ENCODE measurements around the gene CBX1. TPM values are rescaled to one million over a fixed set of nuclear protein-coding genes. Genes with fewer than 3 reads are reported as not detected.

CBX1 gene
- total RNA-seq, 1 donor from 2014 or later = 55.2 TPM

- intact Hi-C loops (cut with micrococcal nuclease) = no loop called here
Measured at GRCh38 chr17:48123776-48124388, 22.6 kb upstream of the CBX1 start.

DNA sequence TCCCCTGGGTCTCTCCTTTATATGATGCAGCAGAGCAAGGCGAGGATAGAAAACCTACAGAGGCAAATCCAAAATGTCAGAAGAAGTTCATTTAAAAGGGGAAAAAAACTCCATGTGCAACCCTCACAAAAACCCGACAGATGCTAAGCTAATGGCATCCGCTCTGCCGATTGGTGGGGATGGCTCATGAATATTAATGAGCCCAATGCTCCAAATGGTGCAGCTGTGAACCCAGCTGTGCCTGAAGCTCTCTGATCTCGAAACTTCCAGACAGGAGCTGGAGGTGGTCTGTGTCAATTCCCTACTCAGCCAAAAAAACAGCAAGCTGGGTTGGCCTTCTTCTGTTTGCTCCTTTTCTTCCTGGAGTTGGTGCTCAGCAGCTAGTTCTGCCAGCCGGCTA is 21.8 kb upstream of the CBX1 start:
- intact Hi-C loops (cut with micrococcal nuclease) = no loop called here

- intact Hi-C loops (cut with micrococcal nuclease) = no loop called here
Measured at GRCh38 chr17:48122665-48123045, 21.4 kb upstream of the CBX1 start.

DNA sequence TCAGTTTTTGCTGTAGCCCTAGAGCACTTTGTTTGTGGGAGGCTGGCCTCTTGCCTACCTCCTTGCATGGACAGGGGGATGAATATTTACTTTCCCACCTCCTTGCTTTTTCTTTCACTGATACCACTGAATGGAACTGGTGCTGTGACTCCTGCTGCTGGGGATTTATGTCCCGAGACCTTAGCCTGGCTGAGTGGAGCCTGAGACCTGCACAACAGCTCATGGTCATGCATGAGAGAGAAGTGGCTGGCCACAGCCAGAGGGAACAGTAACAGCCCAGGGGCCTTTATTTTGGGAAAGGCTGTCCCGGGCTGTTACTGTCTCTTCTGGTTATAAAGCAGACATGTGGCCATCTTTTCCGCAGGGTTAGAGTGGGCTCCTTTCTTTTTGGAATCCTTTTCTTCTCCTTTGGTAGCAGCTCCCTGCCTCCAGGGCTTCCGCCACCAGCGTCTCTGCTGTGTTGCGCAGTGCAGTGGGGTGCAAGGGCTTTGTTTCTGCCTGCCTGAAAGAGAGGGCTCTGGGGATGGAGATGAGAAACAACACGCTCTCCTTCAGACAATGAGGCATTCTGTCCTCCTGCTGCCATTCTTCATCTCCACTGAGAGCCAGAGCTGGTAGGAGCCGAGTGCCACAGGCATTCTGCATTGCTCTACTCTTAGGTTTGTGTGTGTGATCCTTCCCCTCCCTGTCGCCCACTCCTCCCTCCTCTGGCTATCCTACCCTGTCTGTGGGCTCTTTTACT is 20.8 kb upstream of the CBX1 start:
- intact Hi-C loops (cut with micrococcal nuclease) = no loop called here

GRCh38 chr17:48113201-48113676 is 12.0 kb upstream of the CBX1 start:
- intact Hi-C loops (cut with micrococcal nuclease) = loop anchor here (1.0 kb wide), 2 partner anchors 18 to 65 kb away; partner anchors contain the start of gene NFE2L1

GRCh38 chr17:48111937-48112241 is 10.6 kb upstream of the CBX1 start:
- intact Hi-C loops (cut with micrococcal nuclease) = no loop called here

- intact Hi-C loops (cut with micrococcal nuclease) = loop anchor here (1.0 kb wide), 1 partner anchor 9 kb away; the partner anchor contains the start of gene CBX1
Measured at GRCh38 chr17:48110761-48111160, 9.5 kb upstream of the CBX1 start.

DNA sequence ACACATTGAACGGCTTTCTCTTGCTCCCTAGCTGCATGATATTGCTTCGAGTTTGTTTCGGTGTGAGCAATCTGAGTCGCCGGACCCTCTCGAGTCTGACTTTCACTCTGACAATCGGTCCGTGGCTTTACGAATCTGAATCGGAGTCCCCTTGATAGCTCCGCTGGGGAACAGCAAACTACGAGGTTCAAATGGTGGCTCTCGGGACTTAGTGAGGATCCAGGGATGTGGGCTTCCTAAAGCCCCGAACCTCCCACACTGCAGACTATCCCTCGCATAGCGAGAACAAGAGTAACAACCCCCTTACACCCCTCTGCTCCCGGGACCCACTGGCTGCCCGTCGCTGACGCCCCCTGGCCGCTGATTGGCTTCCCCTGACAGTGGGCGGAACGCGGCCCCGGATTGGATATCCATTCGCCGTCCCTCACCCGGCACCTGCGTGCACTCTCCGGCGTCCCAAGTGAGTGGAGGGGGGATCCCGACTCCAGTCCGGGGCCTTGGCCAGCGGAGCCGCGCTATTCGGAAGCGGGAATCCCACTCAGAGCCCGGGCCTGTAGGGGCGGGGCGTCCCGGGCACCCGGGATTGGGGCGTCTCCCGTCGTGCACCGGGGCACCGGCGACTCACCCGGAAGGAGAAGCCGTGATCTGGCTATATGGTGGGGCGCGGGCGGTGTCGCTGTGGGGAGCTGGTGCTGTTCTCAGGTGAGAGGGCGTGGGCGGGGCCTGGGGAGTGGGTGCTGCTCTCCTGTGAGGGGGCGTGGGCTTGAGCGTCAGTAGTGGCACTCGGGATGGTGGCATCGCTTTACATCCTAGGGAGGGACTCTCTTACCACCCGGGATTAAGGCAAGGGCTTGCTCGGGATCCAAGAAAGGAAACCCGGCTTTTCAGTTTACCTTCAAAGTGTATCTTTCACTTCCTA is 6.1 kb upstream of the CBX1 start, which contains the start of gene SNX11:
Gene SNX11, plus strand, starts transcription at position 630 of the 919 bp plus-strand sequence. CDS start 4,278 bp downstream, outside the sequence.
- intact Hi-C loops (cut with micrococcal nuclease) = loop anchor here (1.0 to 10.0 kb wide), 11 partner anchors 59 to 1087 kb away; partner anchors contain the start of genes ATP5MC1, CALCOCO2, HOXB7 and HOXB8

GRCh38 chr17:48106802-48107136 is 5.5 kb upstream of the CBX1 start:
- intact Hi-C loops (cut with micrococcal nuclease) = loop anchor here (1.0 to 10.0 kb wide), 11 partner anchors 58 to 1088 kb away; partner anchors contain the start of genes ATP5MC1, CALCOCO2, HOXB7 and HOXB8

- intact Hi-C loops (cut with micrococcal nuclease) = loop anchor here (10.0 kb wide), 6 partner anchors 450 to 1090 kb away; partner anchors contain the start of genes ATP5MC1, CALCOCO2, HOXB7 and HOXB8
Measured at GRCh38 chr17:48104440-48104839, 3.2 kb upstream of the CBX1 start.

- intact Hi-C loops (cut with micrococcal nuclease) = loop anchor here (10.0 kb wide), 6 partner anchors 448 to 1092 kb away; partner anchors contain the start of genes ATP5MC1, CALCOCO2, HOXB7 and HOXB8
Measured at GRCh38 chr17:48102798-48103715, 1.8 kb upstream of the CBX1 start.

DNA sequence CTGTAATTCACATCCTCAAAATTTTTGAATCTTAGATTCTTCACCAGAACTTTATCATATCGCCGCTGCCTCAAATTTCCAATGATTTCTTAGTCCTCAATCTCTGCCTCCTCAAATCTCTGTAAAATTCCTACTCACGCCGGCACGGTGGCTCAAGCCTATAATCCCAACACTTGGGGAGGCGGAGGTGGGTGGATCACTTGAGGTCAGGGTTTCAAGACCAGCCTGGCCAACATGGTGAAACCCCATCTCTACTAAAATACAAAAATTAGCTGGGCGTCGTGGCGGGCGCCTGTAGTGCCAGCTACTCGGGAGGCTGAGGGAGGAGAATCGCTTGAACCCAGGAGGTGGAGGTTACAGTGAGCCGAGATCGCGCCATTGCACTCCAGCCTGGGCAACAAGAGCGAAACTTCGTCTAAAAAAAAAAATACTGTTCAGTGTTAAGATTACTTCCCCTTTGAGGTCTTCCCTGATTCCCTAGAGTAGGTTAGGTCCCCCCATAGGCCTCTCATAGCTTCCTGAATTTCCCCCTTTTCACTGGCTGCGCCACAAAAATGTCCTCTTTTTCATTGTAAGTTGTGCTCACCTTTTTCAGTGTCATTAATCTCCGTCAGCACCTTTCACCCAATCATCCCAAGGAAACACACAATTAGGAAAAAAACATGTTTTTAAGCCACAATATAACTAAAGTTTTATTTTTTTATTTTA is 919 bp upstream of the CBX1 start:
- intact Hi-C loops (cut with micrococcal nuclease) = loop anchor here (10.0 kb wide), 6 partner anchors 447 to 1093 kb away; partner anchors contain the start of genes ATP5MC1, CALCOCO2, HOXB7 and HOXB8

GRCh38 chr17:48100591-48101011 is 677 bp downstream of the CBX1 start:
- intact Hi-C loops (cut with micrococcal nuclease) = loop anchor here (1.0 to 10.0 kb wide), 12 partner anchors 10 to 1094 kb away; partner anchors contain the start of genes ATP5MC1, CALCOCO2, CDK5RAP3 and HOXB7

DNA sequence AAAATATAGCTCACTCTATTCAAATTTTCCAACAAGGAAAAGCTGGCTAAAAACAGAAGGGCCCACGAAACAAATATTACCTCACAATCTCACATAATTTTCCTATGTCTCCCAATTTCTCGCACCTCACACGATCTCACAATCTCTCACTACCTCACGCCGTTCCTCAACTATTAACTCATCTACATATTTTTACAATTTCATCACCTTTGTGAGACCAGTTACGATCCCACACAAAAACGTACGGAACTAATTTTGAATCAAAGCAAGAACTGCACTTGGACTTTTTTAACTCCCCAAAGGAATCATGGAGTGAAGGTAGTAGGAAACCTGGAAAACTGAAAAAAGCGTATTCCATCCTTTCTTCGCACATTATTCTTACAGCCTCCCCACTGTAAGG is 1.1 kb downstream of the CBX1 start:
- intact Hi-C loops (cut with micrococcal nuclease) = loop anchor here (2.0 to 10.0 kb wide), 9 partner anchors 19 to 1095 kb away; partner anchors contain the start of genes ATP5MC1, CALCOCO2, CDK5RAP3 and HOXB7

DNA sequence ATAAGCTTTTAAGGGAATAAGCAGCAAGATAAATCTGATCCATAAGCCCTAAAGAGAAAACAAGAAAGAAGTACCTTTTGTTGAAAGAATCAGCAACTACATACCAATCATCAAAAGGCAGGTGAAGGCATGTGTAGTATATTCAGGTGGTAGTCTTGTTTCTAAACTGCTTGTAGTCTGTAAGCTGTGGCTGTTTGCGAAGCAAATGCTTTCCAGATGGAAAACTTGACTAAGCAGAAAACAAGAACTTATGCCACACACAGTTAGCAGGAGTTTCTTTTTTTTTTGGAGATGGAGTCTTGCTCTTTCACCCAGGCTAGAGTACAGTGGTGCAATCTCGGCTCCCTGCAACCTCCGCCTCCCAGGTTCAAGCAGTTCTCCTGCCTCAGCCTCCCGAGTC is 5.7 kb downstream of the CBX1 start:
- intact Hi-C loops (cut with micrococcal nuclease) = no loop called here

- intact Hi-C loops (cut with micrococcal nuclease) = no loop called here
Measured at GRCh38 chr17:48093341-48094045, 7.8 kb downstream of the CBX1 start.

DNA sequence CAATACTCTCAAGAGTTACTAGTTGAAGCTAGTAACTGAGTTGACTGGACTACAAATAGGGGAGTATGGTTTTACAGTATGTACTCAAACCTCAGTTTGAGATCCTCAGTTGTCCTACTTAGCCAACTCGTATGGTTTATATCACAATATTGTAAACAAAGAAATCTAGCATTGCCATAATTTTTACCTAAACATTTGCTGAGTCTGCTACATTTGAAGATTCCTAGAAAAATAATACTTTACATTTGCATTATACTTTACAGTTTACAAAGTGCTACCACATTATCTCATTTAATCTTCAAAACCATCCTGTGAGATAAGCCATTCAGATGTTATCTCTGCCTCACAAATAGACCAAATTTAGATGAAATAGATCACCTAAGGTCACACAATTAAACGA is 16.3 kb downstream of the CBX1 start:
- intact Hi-C loops (cut with micrococcal nuclease) = no loop called here

- intact Hi-C loops (cut with micrococcal nuclease) = loop anchor here (2.0 kb wide), 2 partner anchors 19 to 537 kb away; partner anchors contain the start of gene CBX1
Measured at GRCh38 chr17:48081858-48082257, 19.4 kb downstream of the CBX1 start.

All from T-helper 1 cell treated with Interleukin-12 subunit alpha and Interleukin-12 subunit beta and Interleukin-4 antibody, amounts not matched to agents 30 ng/mL and 1 ng/mL, for 36 hours (primary cell).